ENCODE data around the gene LPCAT4.

The LPCAT4 gene

GRCh38 chr15:34341381-34342212, 25.4 kb downstream of the LPCAT4 start:
- peak overlapping the region; percentile 93 for H3K27ac ChIP-seq

GRCh38 chr15:34339946-34340345, 27.1 kb downstream of the LPCAT4 start:
- peak overlapping the region; percentile 66 for H3K27ac ChIP-seq
- no peak for DNase-seq (ENCODE audit: low read depth, low spot score)

More at GRCh38 chr15:34341381-34342212, 25.4 kb downstream of the LPCAT4 start:
- DNase-seq (ENCODE audit: low read depth, low spot score): no peak

DNA sequence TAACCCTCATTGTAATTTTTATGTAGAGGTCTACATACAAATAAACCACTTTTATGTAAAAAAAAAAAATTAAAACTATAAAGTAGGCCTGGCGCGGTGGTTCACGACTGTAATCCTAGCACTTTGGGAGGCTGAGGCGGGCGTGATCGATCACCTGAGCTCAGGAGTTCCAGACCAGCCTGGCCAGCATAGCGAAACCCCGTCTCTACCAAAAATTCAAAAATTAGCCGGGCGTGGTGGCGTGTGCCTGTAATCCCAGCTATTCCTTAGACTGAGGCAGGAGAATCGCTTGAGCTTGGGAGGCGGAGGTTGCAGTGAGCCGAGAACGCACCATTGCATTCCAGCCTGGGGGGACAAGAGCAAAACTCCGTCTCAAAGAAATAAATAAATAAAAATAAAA, 28.6 kb downstream of the LPCAT4 start:
- peak overlapping the region; percentile 66 for H3K27ac ChIP-seq

GRCh38 chr15:34337557-34338306, 29.3 kb downstream of the LPCAT4 start, which contains the start of gene SLC12A6:
Gene SLC12A6, minus strand, starts transcription at chr15:34337781. Its CDS starts 1,101 bp downstream, at chr15:34336680.
- peak within 1 kb of the TSS; percentile 66 for H3K27ac ChIP-seq
- DNase-seq (ENCODE audit: low read depth, low spot score): peak; percentile 61

More for the DNA sequence above, 28.6 kb downstream of the LPCAT4 start:
- DNase-seq (ENCODE audit: low read depth, low spot score): no peak

GRCh38 chr15:34336991-34337556, 29.9 kb downstream of the LPCAT4 start:
- H3K27ac ChIP-seq: peak overlapping the region; percentile 66
- no peak for DNase-seq (ENCODE audit: low read depth, low spot score)

DNA sequence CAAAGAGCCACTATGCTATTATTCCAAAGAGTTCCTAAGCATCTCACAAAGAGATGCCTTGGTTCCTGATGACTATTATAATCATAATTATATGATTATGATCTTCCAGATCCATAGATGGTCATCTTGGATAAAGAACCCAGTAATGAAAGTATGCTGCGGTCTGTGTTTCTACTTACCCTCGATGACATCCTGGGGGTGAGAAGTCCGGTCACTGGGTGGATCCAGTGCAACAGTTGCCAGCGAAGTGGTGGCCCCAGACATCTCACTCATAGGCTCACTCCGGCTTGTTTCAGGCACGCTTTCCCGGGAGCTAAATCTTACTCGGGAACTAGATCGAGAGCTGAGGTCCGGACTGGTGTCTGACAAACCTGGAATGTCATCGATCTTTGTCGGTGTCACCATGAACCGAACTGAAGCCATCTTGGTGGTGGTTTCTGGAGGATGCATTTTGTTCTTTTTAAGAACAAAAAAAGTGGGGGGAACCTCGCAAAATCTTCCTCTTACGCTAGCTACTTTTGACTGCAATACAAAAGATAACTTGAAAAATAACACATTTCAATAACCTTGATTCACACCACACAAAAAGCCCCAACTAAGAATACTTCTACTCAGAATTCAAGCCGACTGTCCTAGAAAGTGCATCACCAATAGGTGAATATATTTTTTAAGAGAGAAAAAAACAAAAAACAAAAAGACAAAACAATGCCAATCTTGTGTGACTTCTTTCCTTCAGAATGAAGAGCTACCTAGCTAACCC, 30.6 kb downstream of the LPCAT4 start:
- no peak for DNase-seq (ENCODE audit: low read depth, low spot score)
- no peak overlapping the region for H3K27ac ChIP-seq

GRCh38 chr15:34335176-34336032, 31.6 kb downstream of the LPCAT4 start:
- no peak for DNase-seq (ENCODE audit: low read depth, low spot score)
- peak overlapping the region; percentile 53 for H3K27ac ChIP-seq

DNA sequence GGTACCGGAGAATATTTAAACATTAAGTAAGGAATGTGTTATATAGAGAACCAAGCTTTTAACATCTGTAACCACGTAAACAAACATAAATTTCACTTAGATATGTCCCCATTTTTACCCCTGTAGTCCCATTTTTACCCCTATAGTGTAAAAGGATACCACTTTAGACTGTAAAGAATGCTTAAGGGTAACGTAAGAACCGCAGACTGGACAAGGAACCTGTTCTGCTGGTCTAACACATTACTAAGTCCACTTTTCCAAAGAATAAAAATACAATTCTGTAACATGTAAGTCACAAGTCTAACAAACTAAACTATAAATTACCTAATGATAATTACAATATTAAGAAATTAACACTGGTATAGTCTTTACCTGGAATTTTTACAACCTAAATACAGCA, 32.3 kb downstream of the LPCAT4 start:
- H3K27ac ChIP-seq: peak overlapping the region; percentile 53
- no peak for DNase-seq (ENCODE audit: low read depth, low spot score)

DNA sequence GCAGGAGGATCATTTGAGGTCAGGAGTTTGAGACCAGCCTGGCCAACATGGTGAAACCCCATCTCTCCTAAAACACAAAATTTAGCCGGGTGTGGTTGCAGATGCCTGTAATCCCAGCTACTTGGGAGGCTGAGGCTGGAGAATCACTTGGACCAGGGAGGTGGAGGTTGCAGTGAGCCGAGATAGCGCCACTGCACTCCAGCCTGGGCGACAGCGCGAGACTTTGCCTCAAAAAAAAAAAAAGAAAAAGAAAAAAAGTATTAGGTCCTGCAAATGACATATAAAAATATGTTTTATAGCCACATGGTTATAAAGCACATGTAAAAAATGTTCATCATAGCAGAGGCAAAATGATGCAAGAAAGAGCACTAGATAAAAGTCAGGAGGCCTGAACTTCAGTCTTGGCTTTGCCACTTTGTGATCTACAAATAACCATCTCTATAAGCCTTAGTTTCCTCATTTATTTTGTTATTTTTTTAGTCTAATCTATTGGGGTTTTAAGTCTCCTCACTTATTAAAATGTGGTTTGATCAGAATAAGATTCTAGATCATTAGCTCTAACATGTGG, 34.4 kb downstream of the LPCAT4 start:
- no peak overlapping the region for H3K27ac ChIP-seq
- no peak for DNase-seq (ENCODE audit: low read depth, low spot score)

GRCh38 chr15:34331809-34332208, 35.2 kb downstream of the LPCAT4 start:
- DNase-seq (ENCODE audit: low read depth, low spot score): no peak
- no peak overlapping the region for H3K27ac ChIP-seq

DNA sequence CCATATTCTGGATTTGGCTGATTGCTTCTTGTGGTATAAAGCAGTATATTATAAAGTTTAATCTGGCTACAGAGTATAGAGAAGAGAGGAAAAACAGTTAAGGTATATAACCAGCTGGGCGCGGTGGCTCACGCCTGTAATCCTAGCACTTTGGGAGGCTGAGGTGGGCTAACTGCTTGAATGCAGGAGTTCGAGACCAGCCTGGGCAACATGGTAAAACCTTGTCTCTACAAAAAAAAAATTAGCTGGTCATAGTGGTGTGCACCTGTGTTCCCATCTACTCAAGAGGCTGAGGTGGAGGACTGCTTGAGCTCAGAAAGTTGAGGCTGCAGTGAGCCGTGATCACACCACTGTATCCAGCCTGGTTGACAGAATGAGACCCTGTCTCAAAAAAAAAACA, 36.7 kb downstream of the LPCAT4 start:
- no peak overlapping the region for H3K27ac ChIP-seq
- no peak for DNase-seq (ENCODE audit: low read depth, low spot score)

GRCh38 chr15:34329006-34329405, 38.0 kb downstream of the LPCAT4 start:
- H3K27ac ChIP-seq: no peak overlapping the region
- DNase-seq (ENCODE audit: low read depth, low spot score): no peak

DNA sequence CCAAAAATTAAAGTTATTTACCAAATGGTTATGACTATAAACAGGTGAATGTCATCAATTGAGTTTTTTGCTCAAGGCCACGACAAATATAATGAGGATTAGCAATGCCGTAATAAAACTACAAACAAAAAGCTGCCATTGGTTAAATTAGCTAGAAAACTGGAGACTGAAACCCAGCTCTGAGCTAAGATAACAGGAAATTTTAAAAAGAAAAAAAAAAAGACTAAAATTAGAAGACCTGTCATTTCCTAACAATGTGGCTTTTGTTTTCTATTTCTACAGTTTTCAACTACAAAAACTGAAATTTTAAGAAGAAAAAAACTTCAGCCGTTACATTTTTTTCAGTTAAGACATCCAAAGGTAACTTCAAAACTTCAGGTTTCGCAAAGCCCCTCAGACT, 39.1 kb downstream of the LPCAT4 start:
- no peak for DNase-seq (ENCODE audit: low read depth, low spot score)
- H3K27ac ChIP-seq: no peak overlapping the region

- H3K27ac ChIP-seq: no peak overlapping the region
- no peak for DNase-seq (ENCODE audit: low read depth, low spot score)
Measured at GRCh38 chr15:34325368-34325767, 41.6 kb downstream of the LPCAT4 start.

DNA sequence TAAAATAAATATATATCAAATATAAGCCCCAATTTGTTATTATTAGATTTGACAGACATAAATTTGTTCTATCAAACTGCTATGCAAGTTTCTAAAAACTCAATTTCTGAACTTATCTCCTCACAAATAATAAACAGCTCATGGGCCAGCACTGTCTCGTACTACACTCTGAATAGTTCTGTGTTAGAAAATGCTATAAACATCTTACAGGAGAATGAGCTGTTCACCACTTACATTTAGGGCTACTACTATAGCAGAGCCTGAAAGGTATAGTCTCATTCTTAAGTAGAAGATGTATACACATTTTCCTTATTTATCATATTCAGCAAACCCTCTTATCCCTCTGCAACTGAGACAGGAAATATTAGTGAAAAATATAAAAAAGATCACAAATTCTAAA, 42.1 kb downstream of the LPCAT4 start:
- no peak for DNase-seq (ENCODE audit: low read depth, low spot score)
- H3K27ac ChIP-seq: no peak overlapping the region

GRCh38 chr15:34323217-34323616, 43.8 kb downstream of the LPCAT4 start:
- no peak for DNase-seq (ENCODE audit: low read depth, low spot score)
- H3K27ac ChIP-seq: no peak overlapping the region

DNA sequence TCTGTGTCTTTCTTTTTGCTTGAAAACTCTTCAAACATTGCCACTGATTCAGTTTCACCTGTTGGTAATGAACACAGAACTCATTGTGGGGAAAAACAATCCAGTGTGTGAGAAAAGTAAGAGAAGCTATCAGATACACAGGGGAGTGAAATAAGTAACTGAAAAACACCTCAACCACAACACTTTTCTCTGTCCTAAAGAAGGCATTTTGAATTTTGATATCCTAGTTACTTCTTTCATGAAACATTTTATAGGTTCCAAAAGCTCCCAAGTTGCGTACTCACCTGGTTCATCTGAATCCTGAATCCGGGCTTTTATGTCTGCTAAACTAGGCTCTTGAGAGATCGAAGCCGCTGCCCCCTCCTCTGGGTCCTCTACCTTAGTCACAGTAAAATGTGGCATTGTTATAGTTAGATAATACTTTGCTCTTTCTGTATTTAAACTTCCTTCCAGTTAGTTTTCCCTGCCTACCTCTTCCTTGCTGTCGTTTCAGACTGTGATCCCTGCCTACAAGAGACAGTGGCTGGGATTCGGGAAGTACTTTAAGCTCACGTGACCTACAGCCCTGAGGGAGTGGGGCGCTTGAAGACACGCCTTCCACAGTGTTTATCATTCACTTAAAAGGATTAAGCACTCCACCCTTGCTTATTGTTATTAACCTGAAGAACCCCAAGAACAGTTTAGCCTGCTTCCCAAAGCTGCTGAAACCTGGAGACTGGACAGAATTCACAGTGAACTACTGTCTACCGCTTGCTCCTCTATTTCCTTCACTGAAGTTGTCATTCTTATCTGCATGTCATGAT, 48.5 kb downstream of the LPCAT4 start:
- peak; percentile 51 for DNase-seq (ENCODE audit: low read depth, low spot score)
- peak overlapping the region; percentile 53 for H3K27ac ChIP-seq
